Measurements from ENCODE around the gene FER. TPM values are rescaled to one million over a fixed set of nuclear protein-coding genes. Genes with fewer than 3 reads are reported as not detected.

Gene FER
- polyA plus RNA-seq, 3 donors: 2.4 to 14.7 (median 6.2) TPM

DNA sequence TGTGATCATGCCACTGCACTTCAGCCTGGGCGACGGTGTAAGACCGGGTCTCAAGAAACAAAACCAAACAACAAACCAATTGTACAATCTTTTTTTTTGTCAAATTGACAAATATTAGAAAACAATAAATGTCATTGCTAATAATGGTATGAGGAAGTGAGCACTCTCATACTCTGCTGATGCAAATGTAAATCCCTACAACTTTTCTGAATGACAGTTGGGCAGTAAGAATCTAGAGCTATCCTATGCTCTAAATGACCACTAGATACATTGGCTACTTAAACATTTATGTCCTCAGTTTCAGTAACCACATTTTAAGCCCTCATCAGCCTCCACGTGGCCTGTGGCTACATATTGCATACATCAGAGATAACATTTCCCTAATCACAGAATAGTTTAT is 256.2 kb downstream of the FER start:
- H3K27me3 Mint-ChIP-seq (ENCODE audit: low read depth in 3 of 3): peaks cover 0 to 2% (median 0%) of the 10 kb centered on the region in 3 donors
- TF ChIP-seq CTCF (IDR thresholded peaks at IDR 0.05): no peak
- no CpG with 5 or more reads among the region's 4 CpGs for WGBS (ENCODE audit: insufficient coverage)
- no peak overlapping the region for H3K4me3 ChIP-seq (replicated peaks in 1 of 3; ENCODE audit: low read depth in 2 of 3, low read length in 3 of 3)
- H3K27me3 ChIP-seq (ENCODE audit: control insufficient read depth in 2 of 2, insufficient read depth in 2 of 2, low read length in 2 of 2): no peaks in the 10 kb centered on the region
- no peak overlapping the region for H3K4me3 Mint-ChIP-seq
- H3K9me3 ChIP-seq (replicated peaks in 1 of 2; ENCODE audit: control insufficient read depth in 1 of 2, insufficient read depth in 1 of 2, low read length in 2 of 2): no peaks in the 10 kb centered on the region
- H3K36me3 ChIP-seq (replicated peaks in 1 of 2; ENCODE audit: control insufficient read depth in 1 of 2, insufficient read depth in 2 of 2, low read length in 2 of 2): no peaks in the 10 kb centered on the region
- no peak overlapping the region for H3K27ac ChIP-seq (ENCODE audit: low read depth in 1 of 2, low read length in 2 of 2)
- no peak overlapping the region for H3K27ac Mint-ChIP-seq
- no peak for DNase-seq
- no peaks in the 10 kb centered on the region for H3K4me1 Mint-ChIP-seq
- H3K4me1 ChIP-seq (ENCODE audit: control insufficient read depth in 1 of 2, insufficient read depth in 2 of 2, low read length in 2 of 2): no peaks in the 10 kb centered on the region
- no peaks in the 10 kb centered on the region for H4K20me1 ChIP-seq (ENCODE audit: insufficient read depth, low read length)
- H3K79me2 ChIP-seq (ENCODE audit: insufficient read depth, low read length): no peaks in the 10 kb centered on the region
- H3K9ac ChIP-seq (ENCODE audit: insufficient read depth, low read length, poor library complexity, severe bottlenecking): no peak overlapping the region
- H3K36me3 Mint-ChIP-seq: peaks cover 0 to 2% of the 10 kb centered on the region in 2 donors
- no peak overlapping the region for H3K4me2 ChIP-seq (replicated peaks; ENCODE audit: extremely low read depth, low read length, poor library complexity, severe bottlenecking)
- peaks cover 0 to 4% (median 3%) of the 10 kb centered on the region in 7 donors for H3K9me3 Mint-ChIP-seq
- intact Hi-C loops (cut with micrococcal nuclease): no loop called here
- no peak overlapping the region for H2AFZ ChIP-seq (ENCODE audit: insufficient read depth, low read depth, low read length, poor library complexity, severe bottlenecking)

- Histone ChIP-seq H3K4me3 (replicated peaks in 1 of 3; ENCODE audit: low read depth in 2 of 3, low read length in 3 of 3) (no peak overlapping the region), H3K4me1 (ENCODE audit: control insufficient read depth in 1 of 2, insufficient read depth in 2 of 2, low read length in 2 of 2) (no peaks in the 10 kb centered on the region), H3K27ac (ENCODE audit: low read depth in 1 of 2, low read length in 2 of 2) (no peak overlapping the region), H2AFZ (ENCODE audit: insufficient read depth, low read depth, low read length, poor library complexity, severe bottlenecking) (no peak overlapping the region), H3K4me2 (replicated peaks; ENCODE audit: extremely low read depth, low read length, poor library complexity, severe bottlenecking) (no peak overlapping the region), H3K27me3 (ENCODE audit: control insufficient read depth in 2 of 2, insufficient read depth in 2 of 2, low read length in 2 of 2) (no peaks in the 10 kb centered on the region), H3K9me3 (replicated peaks in 1 of 2; ENCODE audit: control insufficient read depth in 1 of 2, insufficient read depth in 1 of 2, low read length in 2 of 2) (no peaks in the 10 kb centered on the region), H3K9ac (ENCODE audit: insufficient read depth, low read length, poor library complexity, severe bottlenecking) (no peak overlapping the region), H4K20me1 (ENCODE audit: insufficient read depth, low read length) (no peaks in the 10 kb centered on the region), H3K36me3 (replicated peaks in 1 of 2; ENCODE audit: control insufficient read depth in 1 of 2, insufficient read depth in 2 of 2, low read length in 2 of 2) (no peaks in the 10 kb centered on the region), H3K79me2 (ENCODE audit: insufficient read depth, low read length) (no peaks in the 10 kb centered on the region)
- Mint-ChIP-seq H3K27ac (no peak overlapping the region), H3K9me3 (peaks cover 0 to 4% (median 0%) of the 10 kb centered on the region in 7 donors), H3K4me1 (no peaks in the 10 kb centered on the region), H3K36me3 (peaks cover 0 to 6% of the 10 kb centered on the region in 2 donors), H3K27me3 (ENCODE audit: low read depth in 3 of 3) (peaks cover 0 to 2% (median 0%) of the 10 kb centered on the region in 3 donors), H3K4me3 (no peak overlapping the region)
- no peak for TF ChIP-seq CTCF (IDR thresholded peaks at IDR 0.05)
- intact Hi-C loops (cut with micrococcal nuclease): no loop called here
- WGBS (ENCODE audit: insufficient coverage): no CpG with 5 or more reads among the region's 4 CpGs
- DNase-seq: no peak
Observed at GRCh38 chr5:109005297-109006009, 257.8 kb downstream of the FER start.

All from CD14-positive monocyte (primary cell).